ENCODE measurements around the gene MS4A7.

The MS4A7 gene

GRCh38 chr11:60394666-60395380, 16.5 kb downstream of the MS4A7 start:
- Histone ChIP-seq H3K9ac (ENCODE audit: low read depth, low read length) (no peak overlapping the region), H4K20me1 (ENCODE audit: insufficient read depth, low read length) (no peaks in the 10 kb centered on the region), H3K4me1 (ENCODE audit: insufficient read depth, low read length) (no peaks in the 10 kb centered on the region), H2AFZ (ENCODE audit: low read depth, low read length) (no peak overlapping the region), H3K9me3 (ENCODE audit: insufficient read depth, low read length, severe bottlenecking) (no peaks in the 10 kb centered on the region), H3K4me2 (ENCODE audit: insufficient read depth, low read length) (no peak overlapping the region), H3K4me3 (ENCODE audit: low read depth in 1 of 2, low read length in 2 of 2) (no peak overlapping the region), H3K36me3 (ENCODE audit: insufficient read depth, low read length) (no peaks in the 10 kb centered on the region), H3K27me3 (ENCODE audit: insufficient read depth, low read length, poor library complexity) (no peaks in the 10 kb centered on the region), H3K79me2 (ENCODE audit: insufficient read depth, low read length) (no peaks in the 10 kb centered on the region), H3K27ac (ENCODE audit: low read length) (no peak overlapping the region)
- no peak for DNase-seq
- ATAC-seq (ENCODE audit: insufficient read depth, low read depth): no peak
- TF ChIP-seq CTCF (IDR thresholded peaks at IDR 0.05; ENCODE audit: borderline replicate concordance, extremely low read depth, low read length, poor library complexity, severe bottlenecking) (no peak), EZH2 (IDR thresholded peaks at IDR 0.05; ENCODE audit: borderline replicate concordance, low read depth, low read length, severe bottlenecking) (no peak)

GRCh38 chr11:60396382-60396781, 18.1 kb downstream of the MS4A7 start, which contains the start of gene MS4A14:
TSS of gene MS4A14 (plus strand) at chr11:60396459. CDS start at chr11:60396579, 120 bp downstream.
- no peaks in the 10 kb centered on the region for H3K36me3 ChIP-seq (ENCODE audit: insufficient read depth, low read length)
- H3K4me2 ChIP-seq (ENCODE audit: insufficient read depth, low read length): no peak within 1 kb of the TSS
- no peak for TF ChIP-seq CTCF (IDR thresholded peaks at IDR 0.05; ENCODE audit: borderline replicate concordance, extremely low read depth, low read length, poor library complexity, severe bottlenecking)
- TF ChIP-seq EZH2 (IDR thresholded peaks at IDR 0.05; ENCODE audit: borderline replicate concordance, low read depth, low read length, severe bottlenecking): no peak
- no peak within 1 kb of the TSS for H3K9ac ChIP-seq (ENCODE audit: low read depth, low read length)
- no peaks in the 10 kb centered on the region for H3K4me1 ChIP-seq (ENCODE audit: insufficient read depth, low read length)
- no peak within 1 kb of the TSS for H2AFZ ChIP-seq (ENCODE audit: low read depth, low read length)
- no peak within 1 kb of the TSS for H3K4me3 ChIP-seq (ENCODE audit: low read depth in 1 of 2, low read length in 2 of 2)
- no peaks in the 10 kb centered on the region for H4K20me1 ChIP-seq (ENCODE audit: insufficient read depth, low read length)
- ATAC-seq (ENCODE audit: insufficient read depth, low read depth): no peak
- no peaks in the 10 kb centered on the region for H3K9me3 ChIP-seq (ENCODE audit: insufficient read depth, low read length, severe bottlenecking)
- H3K27me3 ChIP-seq (ENCODE audit: insufficient read depth, low read length, poor library complexity): no peaks in the 10 kb centered on the region
- H3K27ac ChIP-seq (ENCODE audit: low read length): no peak within 1 kb of the TSS
- H3K79me2 ChIP-seq (ENCODE audit: insufficient read depth, low read length): no peaks in the 10 kb centered on the region
- no peak for DNase-seq

GRCh38 chr11:60396799-60397198, 18.5 kb downstream of the MS4A7 start:
- no peaks in the 10 kb centered on the region for H3K79me2 ChIP-seq (ENCODE audit: insufficient read depth, low read length)
- DNase-seq: no peak
- ATAC-seq (ENCODE audit: insufficient read depth, low read depth): no peak
- no peak overlapping the region for H3K27ac ChIP-seq (ENCODE audit: low read length)
- H2AFZ ChIP-seq (ENCODE audit: low read depth, low read length): no peak overlapping the region
- TF ChIP-seq CTCF (IDR thresholded peaks at IDR 0.05; ENCODE audit: borderline replicate concordance, extremely low read depth, low read length, poor library complexity, severe bottlenecking) (no peak), EZH2 (IDR thresholded peaks at IDR 0.05; ENCODE audit: borderline replicate concordance, low read depth, low read length, severe bottlenecking) (no peak)
- no peaks in the 10 kb centered on the region for H3K36me3 ChIP-seq (ENCODE audit: insufficient read depth, low read length)
- no peaks in the 10 kb centered on the region for H3K9me3 ChIP-seq (ENCODE audit: insufficient read depth, low read length, severe bottlenecking)
- H3K4me1 ChIP-seq (ENCODE audit: insufficient read depth, low read length): no peaks in the 10 kb centered on the region
- H3K4me3 ChIP-seq (ENCODE audit: low read depth in 1 of 2, low read length in 2 of 2): no peak overlapping the region
- no peak overlapping the region for H3K9ac ChIP-seq (ENCODE audit: low read depth, low read length)
- no peaks in the 10 kb centered on the region for H4K20me1 ChIP-seq (ENCODE audit: insufficient read depth, low read length)
- H3K4me2 ChIP-seq (ENCODE audit: insufficient read depth, low read length): no peak overlapping the region
- no peaks in the 10 kb centered on the region for H3K27me3 ChIP-seq (ENCODE audit: insufficient read depth, low read length, poor library complexity)
